CD4-positive, alpha-beta T cell treated with Interferon gamma for 1 hour (primary cell): ENCODE results near the gene ASB18.

Experiments used
- DNase-seq: peaks from one replicate; pipeline ENCODE4 v3.0.0-alpha.2; 2020

Gene ASB18

DNA sequence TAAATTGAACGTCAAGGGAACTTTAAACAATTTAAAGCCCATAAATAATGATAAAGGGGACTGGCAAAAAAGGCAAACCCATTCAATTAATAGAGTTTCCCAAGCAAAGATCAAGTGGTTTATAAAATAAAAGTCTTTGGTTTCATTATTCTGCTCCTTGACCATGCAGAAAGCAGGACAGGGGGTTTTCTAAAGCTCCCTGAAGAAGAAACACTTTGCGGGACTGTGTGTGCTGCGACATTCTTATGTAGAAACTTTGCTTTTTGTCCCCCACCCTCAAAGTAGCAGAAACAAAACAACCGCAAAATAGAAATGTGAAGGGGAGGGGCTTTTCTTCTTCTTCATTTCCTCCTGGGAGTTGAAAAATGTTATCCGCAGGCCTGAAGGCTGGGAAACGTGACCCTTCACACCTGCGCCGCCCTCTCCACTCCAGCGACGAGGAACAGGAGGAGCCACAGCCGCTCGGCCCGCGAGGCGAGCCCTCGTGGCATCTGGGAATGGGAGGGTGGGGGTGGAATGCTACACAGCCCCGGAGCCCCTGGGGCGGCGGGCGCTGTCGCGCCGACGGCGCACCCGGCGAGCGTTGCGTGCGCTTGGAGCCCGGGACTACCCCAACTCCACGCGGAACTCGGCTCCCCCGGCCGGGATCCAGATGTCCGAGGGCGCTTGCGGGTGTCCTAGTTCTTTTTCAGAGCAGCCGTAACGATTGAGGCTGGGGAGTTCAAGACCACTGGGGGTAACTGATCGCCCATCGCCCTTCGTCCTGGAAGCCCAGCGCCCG, 91.8 kb downstream of the ASB18 start:
- no peak for DNase-seq

DNA sequence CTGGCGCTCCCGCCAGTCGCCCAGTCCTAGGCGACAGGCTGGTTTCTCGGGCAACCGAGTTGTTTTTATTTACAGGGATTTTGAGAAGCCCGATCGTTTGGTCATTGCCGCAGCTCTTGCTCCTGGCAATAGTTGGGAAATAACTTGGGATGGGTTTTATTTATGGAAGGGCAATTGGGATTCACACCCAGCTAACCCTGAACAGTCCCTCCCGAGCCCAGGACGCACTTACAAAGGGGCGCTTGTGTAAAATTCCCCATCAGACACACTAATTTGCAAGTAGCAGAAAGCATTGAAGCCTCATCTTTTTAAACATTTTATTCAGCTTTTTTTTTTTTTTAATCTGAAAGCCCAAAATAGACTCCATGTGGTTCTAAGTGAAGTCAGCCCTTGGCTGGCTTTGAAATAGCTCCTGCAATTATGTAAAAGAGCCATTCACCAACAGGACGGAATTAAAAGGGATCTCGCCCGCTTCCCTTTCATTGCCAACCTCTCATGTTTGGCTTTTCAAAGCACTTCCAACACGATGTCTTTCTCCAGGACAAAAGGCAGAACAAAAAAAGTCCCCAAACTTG, 92.4 kb downstream of the ASB18 start:
- DNase-seq, result no peak

- DNase-seq, result no peak
These were observed 93.0 kb downstream of the ASB18 start for GRCh38 chr2:236171181-236171679.

DNA sequence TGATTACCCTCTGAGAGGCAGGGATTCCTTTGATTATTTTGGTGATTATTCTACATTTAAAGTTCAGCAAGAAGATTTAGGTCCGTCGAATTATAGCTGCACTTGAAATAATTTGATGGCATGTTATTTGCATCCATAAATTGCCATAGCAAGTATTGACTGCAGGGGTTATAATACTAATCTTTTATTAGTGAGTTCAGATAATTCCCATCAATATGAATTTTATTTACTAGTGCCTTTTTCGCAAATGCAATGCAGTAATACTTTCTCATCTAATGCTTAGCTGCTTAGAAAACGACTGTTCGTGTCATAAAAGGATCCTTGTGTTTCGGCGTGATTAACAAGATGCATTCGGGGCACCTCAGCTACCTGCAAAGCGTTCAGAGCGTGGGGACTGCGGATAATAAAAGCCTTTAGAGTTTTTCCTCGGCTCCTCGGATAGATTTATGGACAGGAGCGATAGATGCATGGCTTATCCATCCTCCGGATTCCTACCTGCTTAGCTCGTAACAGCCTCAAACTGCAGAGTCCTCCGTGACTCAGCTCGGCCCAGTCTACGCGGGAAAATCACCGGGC, 93.5 kb downstream of the ASB18 start:
- DNase-seq, result no peak

GRCh38 chr2:236169741-236170589, 94.2 kb downstream of the ASB18 start:
- no peak for DNase-seq

DNA sequence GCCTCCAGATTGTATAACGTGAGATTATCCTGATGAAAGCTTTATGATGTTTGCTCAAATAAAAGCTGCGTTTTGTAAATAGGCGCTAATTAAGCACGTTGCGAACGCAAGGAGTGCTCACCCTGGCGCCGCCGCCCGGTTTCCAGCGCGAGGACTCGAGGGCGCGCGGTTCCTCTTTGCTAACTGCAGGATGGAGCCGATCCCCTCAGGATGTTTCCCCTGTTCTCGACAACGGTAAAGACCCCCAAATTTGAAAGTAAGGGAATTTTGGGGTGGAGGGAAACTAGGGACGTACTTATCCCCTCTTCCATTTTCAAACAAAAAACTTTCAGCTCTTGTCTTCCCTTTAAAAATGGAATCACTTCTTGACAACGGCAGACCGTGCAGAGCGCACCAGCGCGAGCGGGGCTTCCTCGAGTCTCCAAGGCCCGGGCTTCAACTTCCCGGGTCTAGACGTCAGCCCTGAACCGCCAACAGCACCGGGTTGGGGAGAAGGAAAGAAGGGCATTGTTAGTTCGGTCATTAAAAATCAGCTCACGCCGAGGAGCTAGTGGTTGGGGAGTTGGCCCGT, 95.0 kb downstream of the ASB18 start:
- no peak for DNase-seq

- no peak for DNase-seq
These were observed 95.8 kb downstream of the ASB18 start, which contains the start of gene GBX2 for GRCh38 chr2:236168110-236169080. Gene GBX2, minus strand, starts transcription at chr2:236168386. Its CDS starts 415 bp downstream, at chr2:236167971.

DNA sequence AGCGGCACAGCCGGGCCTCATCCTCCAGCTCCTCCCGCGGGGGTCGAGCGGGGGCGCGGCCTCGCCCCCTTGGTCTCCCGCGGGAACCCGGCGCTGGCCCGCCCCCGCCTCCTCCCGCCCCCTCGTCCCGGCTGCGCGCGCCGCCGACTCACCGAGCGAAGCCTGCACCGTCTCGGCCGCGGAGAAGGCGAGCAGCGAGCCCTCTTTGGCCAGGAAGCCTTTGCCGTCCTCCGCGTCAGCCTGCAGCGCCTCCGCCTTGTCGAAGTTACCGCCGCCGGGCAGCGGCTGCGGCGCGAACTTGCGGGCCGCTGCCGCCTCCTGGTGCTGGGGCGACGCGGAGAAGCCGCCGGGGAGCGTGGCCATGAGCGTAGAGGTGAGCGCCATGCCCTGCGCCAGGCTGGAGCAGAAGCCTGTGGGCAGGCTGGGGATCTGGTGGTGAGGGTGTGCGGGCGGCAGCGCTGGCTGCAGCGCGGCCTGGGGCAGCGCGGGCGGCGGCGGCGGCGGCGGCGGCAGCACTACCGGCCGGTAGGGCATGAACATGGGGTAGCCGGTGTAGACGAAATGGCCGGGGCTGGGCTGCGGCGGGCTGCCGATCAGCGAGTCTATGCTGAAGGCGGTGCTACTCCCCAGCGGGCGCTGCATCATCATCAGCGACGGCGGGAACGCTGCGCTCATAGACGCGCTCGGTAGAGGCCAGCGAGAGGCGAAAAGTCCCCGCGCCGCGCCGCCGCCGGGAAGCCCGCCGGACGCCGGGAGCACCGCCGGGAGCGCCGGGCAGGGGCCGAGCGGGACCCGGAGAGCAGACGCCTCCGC, 96.7 kb downstream of the ASB18 start:
- DNase-seq, result no peak

- DNase-seq, result no peak
These were observed 97.4 kb downstream of the ASB18 start for GRCh38 chr2:236166796-236167296.

DNA sequence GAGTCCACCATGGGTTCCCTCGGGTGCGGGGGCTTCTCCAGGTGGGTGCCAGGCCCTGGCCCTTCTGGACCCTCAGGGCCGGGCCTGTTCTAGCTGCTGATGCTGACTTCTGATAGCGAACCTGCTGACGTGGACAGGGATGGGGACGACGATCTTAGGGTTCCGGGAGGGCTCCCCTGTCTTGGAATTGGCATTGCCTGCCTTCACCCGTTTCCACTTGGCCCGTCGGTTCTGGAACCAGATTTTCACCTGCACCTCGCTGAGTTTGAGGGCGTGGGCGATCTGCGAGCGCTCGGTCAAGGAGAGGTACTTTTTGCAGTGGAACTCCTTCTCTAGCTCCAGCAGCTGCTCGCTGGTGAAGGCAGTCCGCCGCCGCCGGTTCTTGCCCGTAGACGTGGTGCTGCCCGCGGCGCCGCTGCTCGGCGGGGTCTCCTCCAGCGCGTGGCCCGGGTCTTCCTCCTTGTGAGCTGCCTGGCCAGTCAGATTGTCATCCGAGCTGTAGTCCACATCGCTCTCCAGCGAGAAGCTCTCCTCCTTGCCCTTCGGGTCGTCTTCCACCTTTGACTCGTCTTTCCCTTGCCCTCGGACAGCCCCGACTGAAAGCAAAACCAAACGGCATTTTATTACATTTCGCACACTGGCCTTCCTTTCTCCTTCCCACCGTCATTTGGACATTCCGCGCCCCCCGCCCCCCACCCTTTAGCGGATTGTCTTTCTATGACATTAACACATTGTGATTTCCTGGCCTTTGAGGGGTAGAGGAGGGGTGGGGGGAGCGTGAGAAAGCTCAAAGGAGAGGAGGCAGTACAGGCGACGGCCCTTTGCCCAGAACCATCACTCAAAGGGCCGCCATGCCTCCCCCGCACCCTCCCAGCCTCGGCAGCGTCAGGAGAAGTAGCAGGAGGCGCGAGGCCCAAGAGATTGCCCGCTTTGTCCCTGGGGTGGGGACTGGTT, 98.1 kb downstream of the ASB18 start:
- DNase-seq, result no peak

DNA sequence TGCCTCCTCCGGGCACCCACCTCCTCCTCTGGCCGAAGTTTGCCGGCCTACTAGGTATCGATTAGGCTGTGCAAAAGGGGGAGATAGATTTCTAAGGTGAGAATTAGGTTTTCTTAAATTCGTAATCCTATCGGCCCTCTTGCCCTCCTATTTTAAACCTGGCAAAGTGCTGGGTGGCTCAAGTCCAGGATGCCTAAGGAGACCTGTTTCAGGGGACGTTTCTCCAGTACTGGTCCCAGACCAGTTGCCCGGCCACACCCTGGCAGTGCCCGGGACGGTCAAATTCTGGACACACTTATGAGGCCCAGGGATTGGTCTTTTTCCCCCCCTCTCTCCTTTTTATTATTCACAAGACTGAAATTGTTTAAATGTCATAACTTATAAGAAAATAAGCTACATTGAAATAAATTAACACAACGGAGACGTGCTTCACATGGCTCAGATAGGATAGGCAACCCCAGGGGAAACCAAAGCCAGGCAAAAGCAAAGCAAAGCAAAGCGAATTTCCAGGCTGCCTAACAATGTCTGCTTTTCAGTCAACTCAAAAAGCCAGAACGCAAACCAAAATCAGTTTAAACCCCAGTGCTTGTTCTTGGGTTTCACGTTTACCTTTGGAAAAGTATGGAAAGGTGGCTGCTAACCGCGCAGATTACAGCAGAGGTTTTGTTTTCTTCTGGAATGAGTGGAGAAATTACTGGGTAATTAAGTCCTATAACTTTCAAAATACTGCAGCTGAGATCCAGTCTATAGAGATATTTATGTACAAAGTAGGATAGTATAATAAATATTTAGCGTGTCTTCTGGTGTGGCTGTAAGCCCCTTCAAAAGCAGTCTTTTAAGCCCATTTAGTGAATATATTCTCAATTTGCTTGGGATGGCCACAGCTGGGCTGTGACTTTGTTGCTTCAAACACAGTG, 99.0 kb downstream of the ASB18 start:
- no peak for DNase-seq

- DNase-seq, result no peak
These were observed 99.8 kb downstream of the ASB18 start for GRCh38 chr2:236164201-236164924.

GRCh38 chr2:236163471-236164200, 100.6 kb downstream of the ASB18 start:
- DNase-seq, result no peak

DNA sequence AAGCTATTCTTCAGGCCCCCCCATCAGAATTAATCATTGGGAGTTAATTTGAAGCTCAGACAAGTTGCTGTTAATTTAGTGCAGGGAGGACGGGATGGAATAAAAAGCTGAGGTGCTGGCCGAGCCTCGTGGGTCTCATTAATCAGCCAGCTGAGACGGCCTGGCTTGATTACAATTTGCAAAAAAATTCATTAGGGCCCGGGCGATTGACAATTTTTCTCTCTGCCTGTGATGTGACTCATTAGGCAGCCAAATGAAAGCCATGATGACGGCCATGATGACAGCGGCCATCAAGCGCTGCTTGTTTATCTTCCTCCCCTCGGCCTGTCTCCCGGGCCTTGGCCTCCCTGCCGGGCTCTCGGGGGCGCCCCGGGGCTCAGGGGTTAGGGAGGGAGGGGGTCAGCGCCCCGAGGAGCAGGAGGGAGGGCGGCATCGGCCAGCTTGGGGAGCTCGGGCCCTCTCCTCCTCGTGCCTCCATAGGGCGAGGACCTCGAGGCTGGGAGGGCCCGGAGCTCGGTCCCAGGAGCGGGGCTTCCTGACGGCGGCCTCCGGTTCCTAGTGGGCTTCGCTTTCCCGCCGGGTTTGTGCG, 101.2 kb downstream of the ASB18 start:
- no peak for DNase-seq

DNA sequence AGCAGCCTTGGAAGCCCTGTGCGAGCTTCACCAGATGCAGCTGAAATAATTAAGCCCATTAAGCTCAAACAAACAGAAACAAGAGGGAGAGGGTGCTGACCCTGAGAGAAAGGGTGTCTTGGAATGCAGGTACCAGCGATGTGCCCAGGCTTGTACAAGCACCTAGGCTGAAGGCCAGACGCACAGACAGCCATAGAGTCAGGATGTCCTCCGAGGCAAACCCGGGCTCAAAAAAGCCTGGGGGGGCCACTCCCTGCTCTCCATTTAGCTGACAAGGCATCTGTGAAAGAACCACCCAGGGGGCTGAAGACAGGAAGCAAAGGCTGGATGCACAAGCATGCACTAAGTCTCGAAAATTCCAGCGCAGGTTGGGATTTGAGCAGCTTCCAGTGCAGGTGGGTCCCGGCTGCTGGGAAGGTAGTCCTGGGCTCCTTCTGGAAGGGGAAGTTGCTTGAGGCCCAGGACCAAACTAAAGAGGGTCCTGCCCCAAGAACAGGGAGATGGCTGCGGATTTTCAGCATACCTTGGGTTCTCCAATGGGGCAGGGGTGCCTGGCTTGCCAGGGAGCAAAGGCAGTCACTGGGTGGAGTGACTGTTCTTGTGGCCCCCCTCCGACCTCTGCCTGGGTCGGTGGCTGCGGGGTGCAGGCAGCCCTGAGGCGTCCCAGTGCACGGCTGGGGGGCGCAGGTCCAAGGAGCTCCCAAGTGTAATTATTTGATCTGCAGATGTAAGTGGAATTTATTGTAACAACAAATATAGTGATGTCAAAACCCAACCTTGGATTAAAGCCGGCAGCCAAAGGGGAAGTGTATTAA, 102.0 kb downstream of the ASB18 start:
- DNase-seq, result no peak
